HepG2 (cell line): ENCODE measurements around the gene ZNF514. TPM values are rescaled to one million over a fixed set of nuclear protein-coding genes. Genes with fewer than 3 reads are reported as not detected.

ENCODE experiments used
- CHD2 ChIP-seq: IDR thresholded peaks from 2 replicates; pipeline ENCODE4 v1.6.1; 2011; ENCODE audit warnings: low read depth, low read length, improper control_type of control experiment
- EHMT2 ChIP-seq: fragments of 200-600 bp; sonication (generic); IDR thresholded peaks from 2 replicates; pipeline ENCODE4 v1.7.0; 2017; ENCODE audit warnings: antibody characterized with exemption, low read depth, low read length, borderline replicate concordance
- ZBTB20 ChIP-seq: sonication (generic); formaldehyde crosslinking; IDR thresholded peaks from 2 replicates; pipeline ENCODE4 v1.8.1; 2023; ENCODE audit warnings: missing genetic modification reagents, low read depth, mild to moderate bottlenecking, borderline replicate concordance
- ZFAT ChIP-seq: sonication (generic); formaldehyde crosslinking; conservative IDR thresholded peaks from 2 replicates; pipeline ENCODE4 v1.8.1; 2023; ENCODE audit warnings: missing genetic modification reagents, inconsistent platforms
- ZFYVE20 ChIP-seq: sonication (generic); formaldehyde crosslinking; IDR thresholded peaks from 2 replicates; pipeline ENCODE4 v1.8.0; 2023; ENCODE audit warnings: low read depth, mild to moderate bottlenecking, moderate library complexity, missing genetic modification reagents, borderline replicate concordance
- ZNF567 ChIP-seq: sonication (generic); formaldehyde crosslinking; IDR thresholded peaks from 2 replicates; pipeline ENCODE4 v1.8.1; 2023; ENCODE audit warnings: mild to moderate bottlenecking, missing genetic modification reagents, borderline replicate concordance
- polyA plus RNA-seq, 8 experiments: library from polyadenylated mRNA; depleted of rRNA in 3 of 8; stranded (reverse) in 7 of 8; unstranded in 1 of 8; fragments of >200 nt; fragmentation: Illumina TruSeq in 4 of 8; extraction: Trizol in 4 of 8; gene quantifications; 2 replicates each; pipeline versions ENCODE4 v1.2.1 to v1.2.3, GENCODE V29; 2011 to 2016; ENCODE audit warnings: low read depth in 4 of 8, missing spikeins in 1 of 8, mixed read lengths in 1 of 8; ENCODE audit not compliant: insufficient read depth in 1 of 8
- total RNA-seq, 5 experiments: library from RNA; depleted of rRNA; stranded (reverse); fragments of >200 nt; fragmentation: Illumina TruSeq; extraction: Trizol; gene quantifications; 2 replicates each; pipeline ENCODE4 v1.2.3, GENCODE V29; 2016; ENCODE audit warnings: low read depth in 1 of 5
- TF ChIP-seq, protein P1 (sequence below): sonication (generic); formaldehyde crosslinking; IDR thresholded peaks from 2 replicates; pipeline ENCODE4 v1.5.0; 2020; ENCODE audit warnings: mild to moderate bottlenecking, missing genetic modification reagents, borderline replicate concordance
- TF ChIP-seq, protein P2 (sequence below): sonication (generic); formaldehyde crosslinking; IDR thresholded peaks from 2 replicates; pipeline ENCODE4 v1.8.0; 2022; ENCODE audit warnings: missing genetic modification reagents, low read depth, mild to moderate bottlenecking, borderline replicate concordance
- TF ChIP-seq, protein P3 (sequence below): IDR thresholded peaks from 2 replicates; pipeline ENCODE4 v1.6.1; 2016; ENCODE audit warnings: low read depth, control low read depth
- TF ChIP-seq, protein P4 (sequence below): sonication (generic); IDR thresholded peaks from 2 replicates; pipeline ENCODE4 v1.6.1; 2016; ENCODE audit warnings: low read depth, borderline replicate concordance
- TF ChIP-seq, protein P5 (sequence below): sonication (generic); formaldehyde crosslinking; IDR thresholded peaks from 2 replicates; pipeline ENCODE4 v1.4.0; 2020; ENCODE audit warnings: missing genetic modification reagents
- TF ChIP-seq, protein P6 (sequence below): sonication (generic); formaldehyde crosslinking; IDR thresholded peaks from 2 replicates; pipeline ENCODE4 v1.5.1; 2020; ENCODE audit warnings: missing genetic modification reagents, mild to moderate bottlenecking, borderline replicate concordance

Gene ZNF514
- total and polyA plus RNA-seq, 2 of the 13 experiments (the other 11 are each of a cell fraction or from before 2014, with no cell fraction given): 15.2 to 18.7 TPM

DNA sequence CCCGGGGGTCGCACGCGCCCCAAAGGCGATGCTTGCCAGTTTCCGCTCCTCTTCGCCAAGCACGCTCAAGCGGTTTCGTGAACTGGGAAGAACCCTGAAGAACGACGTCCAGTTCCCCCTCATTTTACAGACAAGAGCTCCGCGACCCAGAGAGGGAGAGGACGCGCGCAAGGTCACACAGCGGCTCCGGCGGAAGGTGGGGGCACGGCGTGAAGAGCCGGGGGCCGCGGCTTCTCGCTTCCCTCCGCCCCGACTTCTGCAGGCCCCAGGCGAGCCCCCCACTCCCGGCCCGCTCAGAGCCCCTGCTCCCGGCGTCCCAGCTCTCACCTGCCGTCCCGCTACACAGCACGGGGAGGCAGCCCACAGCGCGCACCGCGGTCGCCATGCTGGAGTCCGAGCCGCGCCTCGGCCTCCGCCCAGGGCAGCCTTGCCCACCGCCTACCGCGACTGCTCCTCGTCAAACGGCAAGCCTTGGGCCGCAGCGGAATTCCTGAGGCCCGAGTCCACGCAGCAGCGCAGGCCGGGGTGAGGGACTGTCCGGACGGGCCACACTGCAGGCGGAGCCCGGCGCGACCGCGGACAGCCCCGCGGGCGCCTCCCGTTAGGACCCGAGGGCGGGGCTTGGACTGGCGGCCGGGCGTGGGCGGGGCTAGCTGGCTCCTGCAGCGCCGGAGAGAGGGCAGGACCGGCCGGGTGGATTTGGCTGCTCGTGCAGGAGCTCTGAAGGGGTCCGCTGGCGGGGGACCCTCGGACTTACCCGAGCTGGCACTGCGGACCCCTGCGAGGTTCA lies 38.0 kb downstream of the ZNF514 start, which contains the start of gene MRPS5 (continued):
- TF ChIP-seq, protein P1, sequence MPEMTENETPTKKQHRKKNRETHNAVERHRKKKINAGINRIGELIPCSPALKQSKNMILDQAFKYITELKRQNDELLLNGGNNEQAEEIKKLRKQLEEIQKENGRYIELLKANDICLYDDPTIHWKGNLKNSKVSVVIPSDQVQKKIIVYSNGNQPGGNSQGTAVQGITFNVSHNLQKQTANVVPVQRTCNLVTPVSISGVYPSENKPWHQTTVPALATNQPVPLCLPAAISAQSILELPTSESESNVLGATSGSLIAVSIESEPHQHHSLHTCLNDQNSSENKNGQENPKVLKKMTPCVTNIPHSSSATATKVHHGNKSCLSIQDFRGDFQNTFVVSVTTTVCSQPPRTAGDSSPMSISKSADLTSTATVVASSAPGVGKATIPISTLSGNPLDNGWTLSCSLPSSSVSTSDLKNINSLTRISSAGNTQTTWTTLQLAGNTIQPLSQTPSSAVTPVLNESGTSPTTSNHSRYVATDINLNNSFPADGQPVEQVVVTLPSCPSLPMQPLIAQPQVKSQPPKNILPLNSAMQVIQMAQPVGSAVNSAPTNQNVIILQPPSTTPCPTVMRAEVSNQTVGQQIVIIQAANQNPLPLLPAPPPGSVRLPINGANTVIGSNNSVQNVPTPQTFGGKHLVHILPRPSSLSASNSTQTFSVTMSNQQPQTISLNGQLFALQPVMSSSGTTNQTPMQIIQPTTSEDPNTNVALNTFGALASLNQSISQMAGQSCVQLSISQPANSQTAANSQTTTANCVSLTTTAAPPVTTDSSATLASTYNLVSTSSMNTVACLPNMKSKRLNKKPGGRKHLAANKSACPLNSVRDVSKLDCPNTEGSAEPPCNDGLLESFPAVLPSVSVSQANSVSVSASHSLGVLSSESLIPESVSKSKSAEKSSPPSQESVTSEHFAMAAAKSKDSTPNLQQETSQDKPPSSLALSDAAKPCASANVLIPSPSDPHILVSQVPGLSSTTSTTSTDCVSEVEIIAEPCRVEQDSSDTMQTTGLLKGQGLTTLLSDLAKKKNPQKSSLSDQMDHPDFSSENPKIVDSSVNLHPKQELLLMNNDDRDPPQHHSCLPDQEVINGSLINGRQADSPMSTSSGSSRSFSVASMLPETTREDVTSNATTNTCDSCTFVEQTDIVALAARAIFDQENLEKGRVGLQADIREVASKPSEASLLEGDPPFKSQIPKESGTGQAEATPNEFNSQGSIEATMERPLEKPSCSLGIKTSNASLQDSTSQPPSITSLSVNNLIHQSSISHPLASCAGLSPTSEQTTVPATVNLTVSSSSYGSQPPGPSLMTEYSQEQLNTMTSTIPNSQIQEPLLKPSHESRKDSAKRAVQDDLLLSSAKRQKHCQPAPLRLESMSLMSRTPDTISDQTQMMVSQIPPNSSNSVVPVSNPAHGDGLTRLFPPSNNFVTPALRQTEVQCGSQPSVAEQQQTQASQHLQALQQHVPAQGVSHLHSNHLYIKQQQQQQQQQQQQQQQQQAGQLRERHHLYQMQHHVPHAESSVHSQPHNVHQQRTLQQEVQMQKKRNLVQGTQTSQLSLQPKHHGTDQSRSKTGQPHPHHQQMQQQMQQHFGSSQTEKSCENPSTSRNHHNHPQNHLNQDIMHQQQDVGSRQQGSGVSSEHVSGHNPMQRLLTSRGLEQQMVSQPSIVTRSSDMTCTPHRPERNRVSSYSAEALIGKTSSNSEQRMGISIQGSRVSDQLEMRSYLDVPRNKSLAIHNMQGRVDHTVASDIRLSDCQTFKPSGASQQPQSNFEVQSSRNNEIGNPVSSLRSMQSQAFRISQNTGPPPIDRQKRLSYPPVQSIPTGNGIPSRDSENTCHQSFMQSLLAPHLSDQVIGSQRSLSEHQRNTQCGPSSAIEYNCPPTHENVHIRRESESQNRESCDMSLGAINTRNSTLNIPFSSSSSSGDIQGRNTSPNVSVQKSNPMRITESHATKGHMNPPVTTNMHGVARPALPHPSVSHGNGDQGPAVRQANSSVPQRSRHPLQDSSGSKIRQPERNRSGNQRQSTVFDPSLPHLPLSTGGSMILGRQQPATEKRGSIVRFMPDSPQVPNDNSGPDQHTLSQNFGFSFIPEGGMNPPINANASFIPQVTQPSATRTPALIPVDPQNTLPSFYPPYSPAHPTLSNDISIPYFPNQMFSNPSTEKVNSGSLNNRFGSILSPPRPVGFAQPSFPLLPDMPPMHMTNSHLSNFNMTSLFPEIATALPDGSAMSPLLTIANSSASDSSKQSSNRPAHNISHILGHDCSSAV (CRISPR knock-in tag): no peak
- peak; percentile 65; the same call in 1 of the 2 replicates for TF ChIP-seq ZBTB20 (CRISPR knock-in tag)
- TF ChIP-seq, protein P2, sequence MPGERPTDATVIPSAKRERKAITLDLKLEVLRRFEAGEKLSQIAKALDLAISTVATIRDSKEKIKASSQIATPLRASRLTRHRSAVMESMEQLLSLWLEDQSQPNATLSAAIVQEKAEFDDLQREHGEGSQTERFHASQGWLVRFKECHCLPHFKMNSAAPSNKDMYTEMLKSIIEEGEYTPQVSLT (CRISPR knock-in tag): no peak
- TF ChIP-seq EHMT2: no peak
- TF ChIP-seq ZNF567 (CRISPR knock-in tag): 0 out of 2 replicates have a peak, but pooled peaks have one; percentile 43
- TF ChIP-seq ZFAT: peak; percentile 81; the same call in 1 of the 2 replicates
- TF ChIP-seq, protein P3, sequence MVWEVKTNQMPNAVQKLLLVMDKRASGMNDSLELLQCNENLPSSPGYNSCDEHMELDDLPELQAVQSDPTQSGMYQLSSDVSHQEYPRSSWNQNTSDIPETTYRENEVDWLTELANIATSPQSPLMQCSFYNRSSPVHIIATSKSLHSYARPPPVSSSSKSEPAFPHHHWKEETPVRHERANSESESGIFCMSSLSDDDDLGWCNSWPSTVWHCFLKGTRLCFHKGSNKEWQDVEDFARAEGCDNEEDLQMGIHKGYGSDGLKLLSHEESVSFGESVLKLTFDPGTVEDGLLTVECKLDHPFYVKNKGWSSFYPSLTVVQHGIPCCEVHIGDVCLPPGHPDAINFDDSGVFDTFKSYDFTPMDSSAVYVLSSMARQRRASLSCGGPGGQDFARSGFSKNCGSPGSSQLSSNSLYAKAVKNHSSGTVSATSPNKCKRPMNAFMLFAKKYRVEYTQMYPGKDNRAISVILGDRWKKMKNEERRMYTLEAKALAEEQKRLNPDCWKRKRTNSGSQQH (CRISPR knock-in tag): peak; percentile 77; the same call in 1 of the 2 replicates
- TF ChIP-seq CHD2: no peak
- TF ChIP-seq, protein P4, sequence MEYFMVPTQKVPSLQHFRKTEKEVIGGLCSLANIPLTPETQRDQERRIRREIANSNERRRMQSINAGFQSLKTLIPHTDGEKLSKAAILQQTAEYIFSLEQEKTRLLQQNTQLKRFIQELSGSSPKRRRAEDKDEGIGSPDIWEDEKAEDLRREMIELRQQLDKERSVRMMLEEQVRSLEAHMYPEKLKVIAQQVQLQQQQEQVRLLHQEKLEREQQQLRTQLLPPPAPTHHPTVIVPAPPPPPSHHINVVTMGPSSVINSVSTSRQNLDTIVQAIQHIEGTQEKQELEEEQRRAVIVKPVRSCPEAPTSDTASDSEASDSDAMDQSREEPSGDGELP: peak; percentile 53; the same call in 1 of the 2 replicates
- TF ChIP-seq, protein P5, sequence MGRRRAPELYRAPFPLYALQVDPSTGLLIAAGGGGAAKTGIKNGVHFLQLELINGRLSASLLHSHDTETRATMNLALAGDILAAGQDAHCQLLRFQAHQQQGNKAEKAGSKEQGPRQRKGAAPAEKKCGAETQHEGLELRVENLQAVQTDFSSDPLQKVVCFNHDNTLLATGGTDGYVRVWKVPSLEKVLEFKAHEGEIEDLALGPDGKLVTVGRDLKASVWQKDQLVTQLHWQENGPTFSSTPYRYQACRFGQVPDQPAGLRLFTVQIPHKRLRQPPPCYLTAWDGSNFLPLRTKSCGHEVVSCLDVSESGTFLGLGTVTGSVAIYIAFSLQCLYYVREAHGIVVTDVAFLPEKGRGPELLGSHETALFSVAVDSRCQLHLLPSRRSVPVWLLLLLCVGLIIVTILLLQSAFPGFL (CRISPR knock-in tag): peak; percentile 25; the same call in 1 of the 2 replicates
- TF ChIP-seq, protein P6, sequence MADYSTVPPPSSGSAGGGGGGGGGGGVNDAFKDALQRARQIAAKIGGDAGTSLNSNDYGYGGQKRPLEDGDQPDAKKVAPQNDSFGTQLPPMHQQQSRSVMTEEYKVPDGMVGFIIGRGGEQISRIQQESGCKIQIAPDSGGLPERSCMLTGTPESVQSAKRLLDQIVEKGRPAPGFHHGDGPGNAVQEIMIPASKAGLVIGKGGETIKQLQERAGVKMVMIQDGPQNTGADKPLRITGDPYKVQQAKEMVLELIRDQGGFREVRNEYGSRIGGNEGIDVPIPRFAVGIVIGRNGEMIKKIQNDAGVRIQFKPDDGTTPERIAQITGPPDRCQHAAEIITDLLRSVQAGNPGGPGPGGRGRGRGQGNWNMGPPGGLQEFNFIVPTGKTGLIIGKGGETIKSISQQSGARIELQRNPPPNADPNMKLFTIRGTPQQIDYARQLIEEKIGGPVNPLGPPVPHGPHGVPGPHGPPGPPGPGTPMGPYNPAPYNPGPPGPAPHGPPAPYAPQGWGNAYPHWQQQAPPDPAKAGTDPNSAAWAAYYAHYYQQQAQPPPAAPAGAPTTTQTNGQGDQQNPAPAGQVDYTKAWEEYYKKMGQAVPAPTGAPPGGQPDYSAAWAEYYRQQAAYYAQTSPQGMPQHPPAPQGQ (CRISPR knock-in tag): no peak; the same call in 1 of the 2 replicates
- TF ChIP-seq ZFYVE20 (CRISPR knock-in tag): 0 out of 2 replicates have a peak, but pooled peaks have one; percentile 56
